Lower leg skin (tissue), 4 donors: ENCODE data around the gene MYO7A. TPM values are rescaled to one million over a fixed set of nuclear protein-coding genes. Genes with fewer than 3 reads are reported as not detected.

Experiments
- DNase-seq, 2 donors: peaks; one replicate each; pipeline ENCODE4 v3.0.0-alpha.2; 2019; ENCODE audit warnings: low spot score in 2 of 2
- H3K4me3 ChIP-seq: fragments of 200-600 bp; sonication (generic); 2 replicates; pipeline ENCODE4 v1.5.1; 2017; ENCODE audit warnings: mild to moderate bottlenecking, low read depth; ENCODE audit not compliant: poor library complexity, severe bottlenecking
- POLR2A ChIP-seq, 2 donors: fragments of 450-650 bp; IDR thresholded peaks; one replicate each; pipeline ENCODE4 v1.6.1; 2016 to 2017; ENCODE audit warnings: antibody characterized with exemption in 2 of 2, mild to moderate bottlenecking in 1 of 2, moderate library complexity in 1 of 2
- WGBS, 2 donors: methylation state at CpG; one replicate each; pipeline ENCODE4 v1.1.5; 2018; 5-methylcytosine and 5-hydroxymethylcytosine counted together
- intact Hi-C: fragments of 100-400 bp; cut with DNase I; formaldehyde crosslinking; loops from one replicate; pipeline ENCODE4 v1.15.0; 2023; ENCODE audit warnings: low total_unique reads
- total RNA-seq, 4 donors: library from RNA; depleted of rRNA; stranded (reverse); fragments of >200 nt; gene quantifications; one replicate each; pipeline ENCODE4 v1.1.0, GENCODE V29; 2016
- TF ChIP-seq, protein P1 (sequence below), 3 donors: fragments of 450-650 bp; IDR thresholded peaks; one replicate each; pipeline ENCODE4 v1.5.1; 2016; ENCODE audit warnings: antibody characterized with exemption in 3 of 3, mild to moderate bottlenecking in 3 of 3, moderate library complexity in 2 of 3

The MYO7A gene
- total RNA-seq, 4 donors from 2014 or later, result 0.69 to 2.1 (median 1.4) TPM

- WGBS, 2 donors, result 67% methylated on average over 8 of the region's 8 CpGs
- no peak for TF ChIP-seq POLR2A (IDR thresholded peaks at IDR 0.05)
- TF ChIP-seq, protein P1, sequence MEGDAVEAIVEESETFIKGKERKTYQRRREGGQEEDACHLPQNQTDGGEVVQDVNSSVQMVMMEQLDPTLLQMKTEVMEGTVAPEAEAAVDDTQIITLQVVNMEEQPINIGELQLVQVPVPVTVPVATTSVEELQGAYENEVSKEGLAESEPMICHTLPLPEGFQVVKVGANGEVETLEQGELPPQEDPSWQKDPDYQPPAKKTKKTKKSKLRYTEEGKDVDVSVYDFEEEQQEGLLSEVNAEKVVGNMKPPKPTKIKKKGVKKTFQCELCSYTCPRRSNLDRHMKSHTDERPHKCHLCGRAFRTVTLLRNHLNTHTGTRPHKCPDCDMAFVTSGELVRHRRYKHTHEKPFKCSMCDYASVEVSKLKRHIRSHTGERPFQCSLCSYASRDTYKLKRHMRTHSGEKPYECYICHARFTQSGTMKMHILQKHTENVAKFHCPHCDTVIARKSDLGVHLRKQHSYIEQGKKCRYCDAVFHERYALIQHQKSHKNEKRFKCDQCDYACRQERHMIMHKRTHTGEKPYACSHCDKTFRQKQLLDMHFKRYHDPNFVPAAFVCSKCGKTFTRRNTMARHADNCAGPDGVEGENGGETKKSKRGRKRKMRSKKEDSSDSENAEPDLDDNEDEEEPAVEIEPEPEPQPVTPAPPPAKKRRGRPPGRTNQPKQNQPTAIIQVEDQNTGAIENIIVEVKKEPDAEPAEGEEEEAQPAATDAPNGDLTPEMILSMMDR (IDR thresholded peaks at IDR 0.05), result no peak
- H3K4me3 ChIP-seq, result no peak overlapping the region
- DNase-seq, result no peak
- intact Hi-C loops, result no loop called here
Measured at GRCh38 chr11:77140231-77140851, 12.3 kb downstream of the MYO7A start.

DNA sequence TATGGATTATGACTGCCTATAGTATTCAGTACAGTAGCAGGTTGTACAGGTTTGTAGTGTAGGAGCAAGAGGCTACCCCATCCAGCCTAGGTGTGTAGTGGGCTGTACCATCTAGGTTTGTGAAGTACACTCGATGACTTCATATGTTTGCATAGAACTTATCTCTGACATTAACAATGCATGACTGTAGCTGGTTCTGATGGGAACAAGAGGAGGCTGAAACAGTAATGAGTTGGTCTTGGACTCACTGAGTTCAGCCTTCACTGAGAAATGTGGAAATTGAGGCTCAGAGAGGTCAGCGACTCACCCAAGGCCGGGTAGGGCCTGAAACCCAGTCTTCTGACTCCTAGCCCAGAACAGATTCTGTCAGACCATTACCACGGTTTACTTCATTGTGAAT lies 13.0 kb downstream of the MYO7A start:
- TF ChIP-seq POLR2A (IDR thresholded peaks at IDR 0.05), result no peak
- TF ChIP-seq, protein P1 (IDR thresholded peaks at IDR 0.05), result no peak
- no peak for DNase-seq
- intact Hi-C loops, result no loop called here
- H3K4me3 ChIP-seq, result no peak overlapping the region
- WGBS, 2 donors, result 89% methylated on average over 4 of the region's 4 CpGs

- intact Hi-C loops, result no loop called here
- WGBS, 2 donors, result 98 to 99% methylated on average over 4 of the region's 4 CpGs
- TF ChIP-seq POLR2A (IDR thresholded peaks at IDR 0.05), result no peak
- TF ChIP-seq, protein P1 (IDR thresholded peaks at IDR 0.05), result no peak
- DNase-seq, result no peak
- H3K4me3 ChIP-seq, result no peak overlapping the region
Measured at GRCh38 chr11:77141475-77141874, 13.4 kb downstream of the MYO7A start.

DNA sequence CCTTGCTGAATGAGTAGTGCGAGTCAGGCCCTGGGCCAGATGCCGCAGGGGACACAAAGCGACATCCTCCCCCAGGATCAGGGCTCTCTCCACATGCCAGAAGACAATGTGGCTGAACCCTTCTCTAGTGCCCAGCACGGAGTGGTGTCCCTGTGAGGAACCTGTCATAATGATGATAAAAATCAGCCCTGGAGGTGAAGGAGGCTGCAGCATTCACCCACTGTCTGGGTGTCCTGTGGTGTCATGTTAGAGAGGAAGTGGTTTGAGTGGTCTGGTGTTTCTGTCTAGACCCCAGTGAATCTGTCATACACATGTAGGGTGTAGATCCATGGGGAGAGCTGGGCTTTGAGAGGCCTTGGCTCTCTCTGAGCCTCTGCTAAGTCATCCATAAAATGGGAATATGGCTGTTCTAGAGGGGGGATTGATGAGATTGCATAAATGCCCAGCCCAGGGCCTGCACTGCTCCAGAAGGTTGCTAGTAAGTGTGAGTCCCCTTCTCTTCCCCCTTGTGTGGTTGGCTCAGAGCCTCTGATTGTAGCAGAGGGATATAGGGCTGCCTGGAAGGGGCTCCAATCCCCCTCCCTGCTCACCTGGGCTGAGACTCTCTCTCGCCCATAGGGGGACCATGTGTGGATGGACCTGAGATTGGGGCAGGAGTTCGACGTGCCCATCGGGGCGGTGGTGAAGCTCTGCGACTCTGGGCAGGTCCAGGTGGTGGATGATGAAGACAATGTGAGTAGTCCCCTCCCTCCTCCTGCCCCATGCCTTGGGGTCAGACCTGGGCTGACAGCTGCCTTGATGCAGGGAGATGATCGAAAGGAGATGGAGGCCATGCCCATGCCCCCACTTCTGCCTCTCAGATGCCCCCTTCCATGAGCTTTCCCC lies 14.3 kb downstream of the MYO7A start:
- TF ChIP-seq POLR2A (IDR thresholded peaks at IDR 0.05), result no peak
- TF ChIP-seq, protein P1 (IDR thresholded peaks at IDR 0.05), result no peak
- H3K4me3 ChIP-seq, result no peak overlapping the region
- DNase-seq, result no peak
- intact Hi-C loops, result no loop called here
- WGBS, 2 donors, result 92 to 93% methylated on average over 11 of the region's 11 CpGs

GRCh38 chr11:77143405-77144020 lies 15.5 kb downstream of the MYO7A start:
- H3K4me3 ChIP-seq, result no peak overlapping the region
- WGBS, 2 donors, result 84 to 91% methylated on average over 8 of the region's 8 CpGs
- no peak for TF ChIP-seq POLR2A (IDR thresholded peaks at IDR 0.05)
- TF ChIP-seq, protein P1 (IDR thresholded peaks at IDR 0.05), result no peak
- DNase-seq, result no peak
- intact Hi-C loops, result no loop called here
